Brain microvascular endothelial cell (primary cell): ENCODE data around the gene SH3PXD2A.

ENCODE experiments used
- DNase-seq: peaks from one replicate; pipeline ENCODE4 v3.0.0-alpha.2; 2020
- H3K27ac ChIP-seq: fragments of 250-450 bp; sonication (Bioruptor Pico); 2 replicates; pipeline ENCODE4 v1.5.1; 2020; ENCODE audit warnings: mild to moderate bottlenecking, moderate library complexity
- H3K27me3 ChIP-seq: fragments of 250-450 bp; sonication (Bioruptor Pico); replicated peaks from 2 replicates; pipeline ENCODE4 v1.5.1; 2020; ENCODE audit warnings: mild to moderate bottlenecking
- H3K36me3 ChIP-seq: fragments of 250-450 bp; sonication (Bioruptor Pico); replicated peaks from 2 replicates; pipeline ENCODE4 v1.5.1; 2020; ENCODE audit warnings: mild to moderate bottlenecking
- H3K4me3 ChIP-seq: 2 replicates; pipeline ENCODE4 v1.5.1; 2011; ENCODE audit warnings: low read depth, mild to moderate bottlenecking, control low read depth, low read length, moderate library complexity
- CTCF ChIP-seq: IDR thresholded peaks from 2 replicates; pipeline ENCODE4 v1.5.1; 2011; ENCODE audit warnings: low read depth, mild to moderate bottlenecking, moderate library complexity, low read length, control low read depth, inconsistent platforms; ENCODE audit errors: missing control alignments
- in situ Hi-C: cut with HindIII; loops from 2 replicates; pipeline ENCODE4 v1.10.0; 2017; ENCODE audit warnings: low sequenced_read_pairs, low pct_ligation_motif_present

The SH3PXD2A gene

GRCh38 chr10:103688491-103688890 lies 166.9 kb downstream of the SH3PXD2A start:
- Histone ChIP-seq H3K27me3 (no peaks in the 10 kb centered on the region), H3K4me3 (no peak overlapping the region), H3K36me3 (no peaks in the 10 kb centered on the region), H3K27ac (no peak overlapping the region)
- in situ Hi-C loops = no loop called here
- no peak for TF ChIP-seq CTCF
- DNase-seq = peak; percentile 23

- no peak for TF ChIP-seq CTCF
- no peaks in the 10 kb centered on the region for H3K27me3 ChIP-seq
- no peaks in the 10 kb centered on the region for H3K36me3 ChIP-seq
- no peak for DNase-seq
- no peak overlapping the region for H3K4me3 ChIP-seq
- H3K27ac ChIP-seq = no peak overlapping the region
- in situ Hi-C loops = no loop called here
Observed at GRCh38 chr10:103687718-103688117, 167.7 kb downstream of the SH3PXD2A start.

- H3K27me3 ChIP-seq = no peaks in the 10 kb centered on the region
- no peaks in the 10 kb centered on the region for H3K36me3 ChIP-seq
- no peak overlapping the region for H3K4me3 ChIP-seq
- DNase-seq = no peak
- TF ChIP-seq CTCF = no peak
- H3K27ac ChIP-seq = no peak overlapping the region
- in situ Hi-C loops = no loop called here
Observed at GRCh38 chr10:103687172-103687571, 168.2 kb downstream of the SH3PXD2A start.

GRCh38 chr10:103685880-103686669 lies 169.3 kb downstream of the SH3PXD2A start:
- no peaks in the 10 kb centered on the region for H3K27me3 ChIP-seq
- H3K4me3 ChIP-seq = no peak overlapping the region
- H3K36me3 ChIP-seq = no peaks in the 10 kb centered on the region
- TF ChIP-seq CTCF = peak; percentile 98
- H3K27ac ChIP-seq = no peak overlapping the region
- in situ Hi-C loops = no loop called here
- DNase-seq = peak; percentile 54

GRCh38 chr10:103683851-103684250 lies 171.5 kb downstream of the SH3PXD2A start:
- no peak for TF ChIP-seq CTCF
- H3K27me3 ChIP-seq = no peaks in the 10 kb centered on the region
- no peak for DNase-seq
- H3K27ac ChIP-seq = no peak overlapping the region
- no peaks in the 10 kb centered on the region for H3K36me3 ChIP-seq
- in situ Hi-C loops = no loop called here
- H3K4me3 ChIP-seq = no peak overlapping the region

GRCh38 chr10:103682631-103683030 lies 172.7 kb downstream of the SH3PXD2A start:
- no peak for DNase-seq
- Histone ChIP-seq H3K27me3 (no peaks in the 10 kb centered on the region), H3K36me3 (no peaks in the 10 kb centered on the region), H3K4me3 (no peak overlapping the region), H3K27ac (no peak overlapping the region)
- TF ChIP-seq CTCF = no peak
- in situ Hi-C loops = no loop called here
